HUDEP-2 (cell line): ENCODE results near the gene DYNLT2B.
A peak's percentile ranks its signal among the peaks of the same experiment; 100 is the strongest.
"Not testable (repeated sequence)": the region's sequence is repeated elsewhere in the genome, so short reads cannot be mapped to it uniquely, and the experiment has no call there.

Source experiments
- DNase-seq, 76 experiments: peaks; one replicate each; lab custom pipeline; 2025; ENCODE audit not compliant: unreplicated experiment in 76 of 76; lab: John Stamatoyannopoulos, UW

Gene DYNLT2B

GRCh38 chr3:196327405-196327804 is 9.4 kb upstream of the DYNLT2B start:
- DNase-seq: no peak

GRCh38 chr3:196326936-196327335 is 8.9 kb upstream of the DYNLT2B start:
- DNase-seq: no peak

GRCh38 chr3:196323691-196324090 is 5.7 kb upstream of the DYNLT2B start:
- DNase-seq: peak in 9 of 76 experiments; percentile 6 to 32 (median 18)

GRCh38 chr3:196323016-196323415 is 5.0 kb upstream of the DYNLT2B start:
- DNase-seq: no peak

GRCh38 chr3:196321162-196321561 is 3.1 kb upstream of the DYNLT2B start:
- DNase-seq: no peak

GRCh38 chr3:196320137-196320536 is 2.1 kb upstream of the DYNLT2B start:
- no peak for DNase-seq

GRCh38 chr3:196316799-196317686 is 997 bp downstream of the DYNLT2B start:
- not testable (repeated sequence) for DNase-seq

GRCh38 chr3:196315821-196316220 is 2.2 kb downstream of the DYNLT2B start:
- DNase-seq: no peak

GRCh38 chr3:196314597-196314996 is 3.4 kb downstream of the DYNLT2B start:
- DNase-seq: no peak

GRCh38 chr3:196314086-196314485 is 4.0 kb downstream of the DYNLT2B start:
- DNase-seq: not testable (repeated sequence)

GRCh38 chr3:196302960-196303359 is 15.1 kb downstream of the DYNLT2B start:
- not testable (repeated sequence) for DNase-seq

GRCh38 chr3:196302551-196302950 is 15.5 kb downstream of the DYNLT2B start:
- not testable (repeated sequence) for DNase-seq

GRCh38 chr3:196298521-196298920 is 19.5 kb downstream of the DYNLT2B start:
- no peak for DNase-seq

GRCh38 chr3:196292286-196292923 is 25.6 kb downstream of the DYNLT2B start:
- no peak for DNase-seq

GRCh38 chr3:196288141-196288460 is 29.9 kb downstream of the DYNLT2B start:
- DNase-seq: peak in 1 of 76 experiments; percentile 40

GRCh38 chr3:196287440-196288140 is 30.4 kb downstream of the DYNLT2B start, which contains the start of gene PCYT1A:
PCYT1A (minus strand) TSS chr3:196287726; CDS start chr3:196270531, 17,195 bp downstream.
- DNase-seq: peak in 75 of 76 experiments; percentile 9 to 88 (median 77)

GRCh38 chr3:196287090-196287439 is 31.0 kb downstream of the DYNLT2B start:
- peak in 17 of 76 experiments; percentile 6 to 56 (median 27) for DNase-seq

GRCh38 chr3:196284396-196284795 is 33.6 kb downstream of the DYNLT2B start:
- DNase-seq: no peak

- DNase-seq: no peak
These were observed 36.1 kb downstream of the DYNLT2B start for GRCh38 chr3:196281962-196282361.

- DNase-seq: no peak
These were observed 37.2 kb downstream of the DYNLT2B start for GRCh38 chr3:196280689-196281440.

GRCh38 chr3:196275126-196275525 is 42.9 kb downstream of the DYNLT2B start:
- peak in 1 of 76 experiments; percentile 14 for DNase-seq
